NCI-H345 treated with DMSO at 0.1 percent for 48 hours (cell line): ENCODE measurements around the gene FYCO1.
"Not testable (repeated sequence)": the region's sequence is repeated elsewhere in the genome, so short reads cannot be mapped to it uniquely, and the experiment has no call there.

Source experiments
- DNase-seq: peaks from one replicate; lab custom pipeline; 2025; ENCODE audit not compliant: unreplicated experiment; lab: John Stamatoyannopoulos, UW

Gene FYCO1

GRCh38 chr3:46010519-46011113 lies 15.0 kb upstream of the FYCO1 start:
- DNase-seq: no peak

GRCh38 chr3:46008058-46008457 lies 12.4 kb upstream of the FYCO1 start:
- no peak for DNase-seq

- DNase-seq: no peak
Measured at GRCh38 chr3:46007280-46007679, 11.7 kb upstream of the FYCO1 start.

- no peak for DNase-seq
Measured at GRCh38 chr3:46006238-46007032, 10.8 kb upstream of the FYCO1 start.

- not testable (repeated sequence) for DNase-seq
Measured at GRCh38 chr3:46003706-46004105, 8.1 kb upstream of the FYCO1 start.

- DNase-seq: no peak
Measured at GRCh38 chr3:46001178-46001577, 5.6 kb upstream of the FYCO1 start.

GRCh38 chr3:45997942-45998341 lies 2.3 kb upstream of the FYCO1 start:
- DNase-seq: no peak

- DNase-seq: not testable (repeated sequence)
Measured at GRCh38 chr3:45997499-45997898, 1.9 kb upstream of the FYCO1 start.

GRCh38 chr3:45994419-45995235 lies 997 bp downstream of the FYCO1 start:
- DNase-seq: no peak

- no peak for DNase-seq
Measured at GRCh38 chr3:45993421-45994027, 2.1 kb downstream of the FYCO1 start.

- DNase-seq: no peak
Measured at GRCh38 chr3:45992821-45993221, 2.8 kb downstream of the FYCO1 start.

GRCh38 chr3:45992133-45992729 lies 3.4 kb downstream of the FYCO1 start:
- DNase-seq: no peak

GRCh38 chr3:45991341-45991740 lies 4.3 kb downstream of the FYCO1 start:
- no peak for DNase-seq

GRCh38 chr3:45990181-45990580 lies 5.4 kb downstream of the FYCO1 start:
- no peak for DNase-seq

- no peak for DNase-seq
Measured at GRCh38 chr3:45988804-45989203, 6.8 kb downstream of the FYCO1 start.

- DNase-seq: no peak
Measured at GRCh38 chr3:45988362-45988761, 7.3 kb downstream of the FYCO1 start.

GRCh38 chr3:45987368-45988291 lies 8.0 kb downstream of the FYCO1 start:
- no peak for DNase-seq

GRCh38 chr3:45986303-45986982 lies 9.2 kb downstream of the FYCO1 start:
- DNase-seq: no peak

GRCh38 chr3:45985532-45986302 lies 9.9 kb downstream of the FYCO1 start:
- no peak for DNase-seq
